AG10803 (cell line): ENCODE data around the gene NEUROG3.

Experiments used
- DNase-seq: peaks from one replicate; pipeline ENCODE4 v3.0.0; 2010; ENCODE audit warnings: low read depth
- H3K4me3 ChIP-seq: 2 replicates; pipeline ENCODE4 v1.5.1; 2011; ENCODE audit warnings: mild to moderate bottlenecking, low read length, control low read depth
- TF ChIP-seq, protein P1 (sequence below): conservative IDR thresholded peaks from 2 replicates; pipeline ENCODE4 v1.5.1; 2011; ENCODE audit warnings: mild to moderate bottlenecking, low read length, control low read depth, inconsistent platforms

Gene NEUROG3

DNA sequence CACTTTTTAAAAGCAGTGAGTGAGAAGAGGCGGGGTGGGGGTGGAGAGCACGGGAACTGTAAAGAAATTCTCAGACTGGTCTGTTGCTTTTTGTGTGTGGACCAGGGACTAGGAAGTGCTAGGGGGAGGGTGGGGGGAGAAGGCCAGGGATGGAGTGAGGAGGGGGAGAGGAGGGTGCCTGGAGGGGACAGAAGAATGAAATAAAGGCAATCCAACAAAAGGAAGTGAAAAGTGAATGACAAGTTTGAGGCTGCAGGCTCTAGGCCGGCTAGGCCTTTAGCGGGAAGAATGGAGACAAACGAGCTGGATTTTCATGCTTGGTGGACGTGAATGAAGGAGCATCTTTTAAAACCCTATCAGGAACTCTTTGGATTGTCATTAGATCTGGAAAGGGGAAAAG, 13.7 kb downstream of the NEUROG3 start:
- no peak overlapping the region for H3K4me3 ChIP-seq
- no peak for DNase-seq
- TF ChIP-seq, protein P1, sequence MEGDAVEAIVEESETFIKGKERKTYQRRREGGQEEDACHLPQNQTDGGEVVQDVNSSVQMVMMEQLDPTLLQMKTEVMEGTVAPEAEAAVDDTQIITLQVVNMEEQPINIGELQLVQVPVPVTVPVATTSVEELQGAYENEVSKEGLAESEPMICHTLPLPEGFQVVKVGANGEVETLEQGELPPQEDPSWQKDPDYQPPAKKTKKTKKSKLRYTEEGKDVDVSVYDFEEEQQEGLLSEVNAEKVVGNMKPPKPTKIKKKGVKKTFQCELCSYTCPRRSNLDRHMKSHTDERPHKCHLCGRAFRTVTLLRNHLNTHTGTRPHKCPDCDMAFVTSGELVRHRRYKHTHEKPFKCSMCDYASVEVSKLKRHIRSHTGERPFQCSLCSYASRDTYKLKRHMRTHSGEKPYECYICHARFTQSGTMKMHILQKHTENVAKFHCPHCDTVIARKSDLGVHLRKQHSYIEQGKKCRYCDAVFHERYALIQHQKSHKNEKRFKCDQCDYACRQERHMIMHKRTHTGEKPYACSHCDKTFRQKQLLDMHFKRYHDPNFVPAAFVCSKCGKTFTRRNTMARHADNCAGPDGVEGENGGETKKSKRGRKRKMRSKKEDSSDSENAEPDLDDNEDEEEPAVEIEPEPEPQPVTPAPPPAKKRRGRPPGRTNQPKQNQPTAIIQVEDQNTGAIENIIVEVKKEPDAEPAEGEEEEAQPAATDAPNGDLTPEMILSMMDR, result no peak

DNA sequence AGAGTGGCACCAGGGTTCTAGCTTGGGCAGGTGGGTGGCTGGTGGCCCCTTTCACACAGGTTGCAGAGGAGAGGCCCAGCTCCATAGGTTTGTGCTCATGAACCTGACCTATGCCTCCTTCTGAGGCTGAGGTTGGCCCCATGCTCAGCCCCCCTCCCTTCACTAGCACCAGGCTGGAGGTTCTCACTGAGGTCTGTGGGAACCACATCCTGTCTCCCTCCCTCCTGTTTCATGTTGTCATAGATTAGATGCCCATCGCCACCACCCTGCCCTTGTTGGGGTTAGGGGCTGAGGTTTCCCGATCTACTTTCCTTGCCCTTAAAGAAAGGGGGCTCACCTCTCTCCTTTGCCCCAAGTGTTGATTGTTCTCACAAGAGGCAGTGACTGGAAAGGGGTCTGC, 14.7 kb downstream of the NEUROG3 start:
- no peak for DNase-seq
- TF ChIP-seq, protein P1, result no peak
- no peak overlapping the region for H3K4me3 ChIP-seq

DNA sequence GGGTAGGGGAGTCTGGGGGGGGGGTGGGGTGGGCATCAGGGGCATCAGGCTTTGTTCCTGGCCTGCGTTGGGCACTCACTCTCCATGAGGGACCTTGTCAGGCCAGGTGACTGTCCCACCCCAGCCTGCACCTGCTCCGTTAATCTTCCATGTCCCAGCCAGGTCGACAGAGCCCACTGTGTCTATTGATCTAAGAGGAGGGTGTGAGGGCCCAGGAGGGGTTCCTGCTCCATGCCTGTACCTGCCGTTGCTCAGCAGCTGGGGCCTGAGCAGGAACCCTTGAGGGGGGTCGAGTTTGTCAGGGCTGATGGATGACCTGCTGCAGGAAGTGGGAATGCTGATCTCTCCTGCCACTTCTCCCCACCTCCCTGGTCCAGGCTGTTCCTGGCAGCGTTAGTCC, 18.6 kb downstream of the NEUROG3 start:
- H3K4me3 ChIP-seq, result no peak overlapping the region
- TF ChIP-seq, protein P1, result no peak
- DNase-seq, result no peak

DNA sequence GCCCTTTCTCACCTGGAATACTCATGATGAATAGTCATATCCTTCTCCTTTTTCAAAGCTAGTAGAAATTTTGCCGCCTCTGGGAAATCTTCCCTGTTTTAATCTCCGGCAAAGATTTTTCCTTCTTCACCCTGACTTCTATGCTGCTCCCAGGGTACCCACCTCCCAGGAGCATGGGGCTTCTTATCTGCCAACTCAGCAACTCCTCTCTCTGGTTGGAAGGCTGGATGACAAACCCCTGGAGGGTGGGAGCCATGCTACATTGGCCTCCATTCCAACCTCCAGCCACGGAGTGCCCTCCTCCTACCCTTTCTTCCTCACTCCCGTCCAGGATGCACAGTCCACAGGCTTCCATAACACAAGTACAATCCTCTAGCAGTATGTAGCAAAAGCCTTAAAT, 19.9 kb downstream of the NEUROG3 start:
- TF ChIP-seq, protein P1, result no peak
- no peak for DNase-seq
- H3K4me3 ChIP-seq, result no peak overlapping the region

DNA sequence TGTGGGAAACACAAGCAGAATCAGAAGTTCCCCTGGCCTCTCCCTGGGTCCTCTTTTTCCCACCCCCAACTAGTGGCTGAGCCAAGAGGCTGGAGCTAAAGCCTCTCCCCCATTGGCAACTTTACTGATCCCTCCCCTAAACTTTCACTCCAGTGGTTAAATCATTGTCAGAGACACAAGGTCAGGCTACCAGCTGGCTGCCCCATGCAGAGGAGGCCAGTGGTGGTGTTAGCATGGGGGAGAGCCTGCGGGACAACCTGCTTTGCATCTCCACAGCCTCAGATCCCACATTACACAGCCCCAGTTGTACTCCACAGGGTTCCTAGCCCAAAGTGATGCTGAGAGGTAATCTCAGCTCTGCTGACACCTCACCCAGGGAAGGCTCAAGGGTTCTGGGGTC, 21.0 kb downstream of the NEUROG3 start:
- no peak overlapping the region for H3K4me3 ChIP-seq
- TF ChIP-seq, protein P1, result no peak

DNA sequence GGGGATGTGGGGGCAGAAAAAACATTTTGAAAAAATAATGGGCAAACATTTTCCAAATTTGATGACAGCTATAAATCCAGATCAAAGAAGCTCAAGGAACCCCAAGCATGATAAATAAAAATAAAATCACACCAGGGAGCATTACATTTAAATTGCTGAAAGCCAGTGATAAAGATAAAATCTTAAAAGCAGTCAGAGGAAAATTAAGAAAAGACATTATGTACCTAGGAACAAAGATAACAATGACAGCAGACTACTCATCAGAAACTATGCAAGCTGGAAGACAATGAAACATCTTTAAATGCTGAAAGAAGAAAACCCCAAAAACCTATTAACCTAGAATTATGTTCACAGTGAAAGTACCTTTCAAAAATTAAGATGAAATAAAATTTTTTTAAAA, 23.3 kb downstream of the NEUROG3 start:
- TF ChIP-seq, protein P1, result no peak
- DNase-seq, result no peak
- no peak overlapping the region for H3K4me3 ChIP-seq

More for the DNA sequence above, 21.0 kb downstream of the NEUROG3 start:
- DNase-seq, result no peak

DNA sequence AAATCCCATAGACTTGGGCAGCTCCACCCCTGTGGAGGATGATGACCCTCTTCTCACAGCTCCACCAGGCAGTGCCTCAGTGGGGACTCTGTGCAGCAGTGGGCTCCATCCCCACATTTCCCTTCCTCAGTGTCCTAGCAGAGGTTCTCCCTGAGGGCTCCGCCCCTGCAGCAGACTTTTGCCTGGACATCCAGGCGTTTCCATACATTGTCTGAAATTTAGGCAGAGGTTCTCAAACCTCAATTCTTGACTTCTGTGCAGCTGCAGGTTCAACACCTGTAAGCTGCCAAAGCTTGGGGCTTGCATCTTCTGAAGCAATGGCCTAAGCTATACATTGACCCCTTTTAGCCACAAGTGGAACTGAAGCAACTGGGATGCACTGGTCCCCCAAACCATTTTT, 31.8 kb downstream of the NEUROG3 start:
- no peak overlapping the region for H3K4me3 ChIP-seq
- TF ChIP-seq, protein P1, result no peak
- DNase-seq, result no peak
